ENCODE data around the gene TIMM21.

TIMM21 gene

DNA sequence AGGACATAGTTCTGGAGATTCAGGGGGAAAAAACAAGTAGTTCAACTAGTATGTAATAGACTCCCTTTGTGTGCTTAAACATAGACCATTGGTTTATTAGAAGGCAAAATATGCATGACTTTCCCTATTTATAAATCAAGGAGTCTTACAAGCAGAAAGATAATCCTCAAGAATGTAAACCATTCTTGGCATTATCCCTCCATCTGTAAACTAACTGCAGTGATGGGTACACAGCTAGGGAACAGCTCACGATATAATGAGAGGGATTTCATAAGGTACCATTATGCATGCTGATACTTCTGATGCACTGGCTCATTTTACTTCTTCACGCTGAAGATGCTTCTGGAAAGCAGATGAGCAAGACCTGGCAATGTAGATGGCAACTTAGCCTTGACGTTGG, 1.6 kb upstream of the TIMM21 start:
- DNase-seq = no peak

DNA sequence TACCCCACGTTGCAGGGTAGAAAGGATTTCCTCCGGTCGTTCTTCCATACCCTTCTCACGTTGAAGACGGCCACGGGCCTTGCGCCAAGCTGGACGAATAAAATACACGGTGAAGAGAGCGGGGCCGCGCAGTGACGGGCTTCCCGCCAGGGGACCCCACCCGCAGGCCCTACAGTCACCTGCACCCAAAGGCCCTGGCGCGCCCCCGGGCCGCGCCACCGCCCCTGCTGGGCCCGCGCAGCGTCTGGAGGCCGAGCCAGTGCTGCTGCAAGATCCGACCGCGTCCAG, 888 bp upstream of the TIMM21 start:
- DNase-seq = no peak

- no peak for DNase-seq
These were observed 284 bp downstream of the TIMM21 start for GRCh38 chr18:74148543-74149070.

DNA sequence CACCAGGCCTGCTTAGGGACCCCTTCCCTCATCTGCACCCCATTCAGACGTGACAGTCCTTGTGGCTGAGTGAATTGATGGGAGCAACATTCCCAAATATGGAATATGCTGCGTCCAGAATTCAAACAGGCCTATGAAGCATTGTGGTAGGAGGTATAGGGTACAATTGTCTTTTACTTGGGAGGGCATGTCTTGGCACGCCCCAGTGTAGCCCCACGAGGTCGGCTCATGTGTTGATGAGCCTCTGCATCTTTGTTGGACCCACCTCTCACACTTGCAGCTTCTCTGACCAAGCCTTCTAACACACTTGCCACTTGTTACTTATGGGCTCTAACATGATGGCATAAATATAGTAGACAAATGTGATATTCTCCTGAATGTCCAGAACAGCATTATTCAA, 1.6 kb downstream of the TIMM21 start:
- no peak for DNase-seq

GRCh38 chr18:74152270-74152669, 3.9 kb downstream of the TIMM21 start:
- no peak for DNase-seq

GRCh38 chr18:74152857-74153256, 4.5 kb downstream of the TIMM21 start:
- no peak for DNase-seq

DNA sequence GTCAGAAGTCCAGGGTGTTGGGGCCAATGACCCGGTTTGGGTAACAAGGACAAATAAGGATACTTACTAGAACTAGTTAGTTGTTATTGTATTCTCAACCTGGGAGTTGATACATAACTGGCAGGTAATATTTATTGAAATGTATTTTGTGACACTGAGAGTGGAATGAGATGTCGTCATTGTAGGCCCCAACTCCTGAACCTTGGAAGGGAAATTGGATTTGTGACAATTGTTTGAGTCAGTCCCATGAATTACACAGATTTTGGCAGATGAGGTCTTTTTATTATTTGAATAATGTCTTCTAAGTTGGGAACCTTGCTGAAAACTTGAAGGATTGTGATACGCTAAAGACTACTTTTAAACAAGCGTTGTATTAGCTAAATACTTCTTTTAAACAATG, 5.1 kb downstream of the TIMM21 start:
- no peak for DNase-seq

DNA sequence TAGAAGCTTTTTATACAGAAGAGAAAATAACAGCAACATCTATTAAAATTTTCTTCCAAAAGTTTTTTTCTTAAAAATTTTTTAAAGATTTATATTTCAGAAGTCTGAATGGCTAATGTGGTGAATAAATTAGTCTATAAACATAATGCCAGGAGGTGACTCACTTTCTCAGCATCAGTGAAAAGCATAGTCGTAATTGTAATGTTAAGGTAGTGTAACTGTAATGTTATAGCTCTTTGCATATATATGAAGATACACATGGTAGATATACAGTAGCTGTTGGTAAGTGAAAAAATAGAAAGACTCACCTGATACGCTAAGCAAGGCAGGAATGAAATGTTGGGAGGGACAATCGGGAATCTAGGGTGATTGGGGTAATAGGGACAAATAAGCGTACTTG, 5.5 kb downstream of the TIMM21 start:
- no peak for DNase-seq

GRCh38 chr18:74154716-74155115, 6.4 kb downstream of the TIMM21 start:
- no peak for DNase-seq

- no peak for DNase-seq
These were observed 7.0 kb downstream of the TIMM21 start for GRCh38 chr18:74155276-74155675.

- no peak for DNase-seq
These were observed 14.8 kb downstream of the TIMM21 start for GRCh38 chr18:74163019-74163660.

DNA sequence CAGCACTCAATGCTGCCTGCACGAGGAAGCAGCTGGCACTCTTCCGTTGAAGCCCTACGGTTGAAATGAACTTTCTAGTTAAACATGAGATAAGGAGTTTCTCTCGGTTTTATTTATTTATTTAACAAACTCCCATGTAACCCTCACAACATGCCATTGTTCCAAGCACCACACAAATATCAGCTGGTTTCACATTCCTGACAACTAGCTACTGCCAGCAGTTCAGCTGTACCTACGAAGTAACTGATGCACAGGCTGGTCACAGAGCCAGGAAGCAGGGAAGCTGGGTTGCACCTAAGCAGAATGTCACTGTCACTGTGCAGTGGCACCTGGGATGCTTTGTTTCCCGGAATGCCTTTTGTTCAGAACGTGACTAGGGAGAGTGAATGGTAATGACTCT, 18.1 kb downstream of the TIMM21 start:
- no peak for DNase-seq

DNA sequence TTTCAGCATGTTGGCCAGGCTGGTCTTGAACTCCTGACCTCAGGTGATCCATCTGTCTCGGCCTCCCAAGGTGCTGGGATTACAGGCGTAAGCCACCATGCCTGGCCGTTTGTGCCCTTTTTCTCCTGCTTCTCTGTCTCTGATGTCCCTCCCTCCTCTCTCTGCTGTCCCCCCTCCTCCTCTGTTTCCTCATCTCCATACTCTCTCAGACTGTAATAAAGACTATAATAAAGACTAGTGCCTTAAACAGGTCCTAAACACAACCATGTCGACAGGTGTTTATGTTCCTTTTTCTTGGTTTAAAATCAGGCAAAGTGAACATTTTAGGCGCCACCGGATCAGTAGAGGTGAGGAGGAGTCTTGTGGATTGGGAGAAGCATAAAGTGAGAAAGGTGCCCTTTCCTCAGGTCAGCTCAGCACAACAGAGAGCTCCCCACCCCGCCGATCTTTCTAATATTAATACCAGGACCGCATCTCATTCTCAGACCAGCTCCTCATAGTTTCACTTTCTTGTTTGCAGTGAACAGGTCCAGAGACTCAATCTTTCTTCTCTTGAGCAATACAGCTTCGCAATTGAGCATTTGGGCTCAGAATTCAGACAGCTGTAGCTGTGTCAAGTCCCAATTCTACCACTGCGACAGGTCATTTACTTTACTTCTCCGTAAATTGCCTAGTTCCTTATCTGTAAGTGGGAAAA, 23.7 kb downstream of the TIMM21 start:
- no peak for DNase-seq

- DNase-seq = no peak
These were observed 24.5 kb downstream of the TIMM21 start for GRCh38 chr18:74172697-74173433.

GRCh38 chr18:74173434-74173750, 25.1 kb downstream of the TIMM21 start:
- no peak for DNase-seq

DNA sequence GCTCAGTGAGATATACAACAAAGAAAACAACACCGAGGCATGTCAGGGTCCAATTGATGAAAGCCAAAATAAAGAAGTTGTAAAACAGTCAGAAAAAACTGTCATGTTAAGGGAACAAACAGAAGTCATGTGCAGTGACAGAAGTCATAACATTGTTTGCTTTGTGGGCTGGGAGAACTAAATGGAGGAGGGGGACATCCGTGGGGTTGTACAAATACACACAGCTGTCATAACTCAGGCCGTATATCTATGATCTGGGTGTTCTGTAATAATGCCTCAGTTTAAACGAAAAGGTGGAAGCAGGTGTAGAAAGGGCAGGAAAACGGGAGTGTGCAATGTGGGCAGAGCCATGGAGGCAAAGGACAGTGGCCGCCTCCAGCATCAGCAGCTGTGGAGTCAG, 27.3 kb downstream of the TIMM21 start:
- DNase-seq = no peak

GRCh38 chr18:74178884-74179283, 30.6 kb downstream of the TIMM21 start:
- no peak for DNase-seq

GRCh38 chr18:74179623-74180199, 31.4 kb downstream of the TIMM21 start:
- no peak for DNase-seq

DNA sequence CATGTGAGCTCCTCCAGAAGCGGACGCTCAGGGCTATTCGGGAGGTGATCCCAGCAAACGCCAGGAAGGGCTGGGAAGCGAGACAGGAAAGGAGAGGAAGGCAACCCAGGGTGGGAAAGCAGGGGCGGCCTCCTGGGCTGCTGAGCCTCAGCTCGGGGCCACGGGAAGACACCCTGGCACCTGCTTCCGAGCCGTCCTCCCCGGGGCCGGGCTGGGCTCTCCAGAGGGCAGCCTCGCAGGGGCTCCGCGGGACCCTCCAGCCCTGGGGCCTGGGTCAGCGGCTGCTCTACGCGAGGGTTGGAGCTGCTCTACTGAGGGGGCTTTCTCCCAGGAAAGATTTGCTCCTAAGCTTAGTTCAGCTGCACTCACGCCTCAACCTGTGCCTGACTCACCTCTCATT, 34.0 kb downstream of the TIMM21 start:
- DNase-seq = no peak

DNA sequence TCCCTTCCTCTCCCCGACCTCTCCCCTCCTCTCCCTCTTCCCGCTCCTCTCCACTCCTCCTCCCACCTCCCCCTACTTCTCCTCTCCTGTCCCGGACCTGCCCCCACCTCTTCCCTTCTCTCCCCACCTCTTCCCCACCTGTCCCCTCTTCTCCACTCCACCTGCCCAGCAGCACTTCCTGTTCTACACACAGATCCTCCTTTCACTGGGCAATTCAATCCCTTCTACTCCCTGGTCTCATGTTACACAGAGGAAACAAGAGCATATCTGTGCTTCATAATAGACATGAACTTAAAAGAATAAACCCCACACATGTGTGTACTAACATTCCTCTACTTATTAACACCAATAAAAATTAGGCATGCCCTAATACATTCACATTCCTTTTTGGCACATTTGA, 34.8 kb downstream of the TIMM21 start:
- no peak for DNase-seq

- no peak for DNase-seq
These were observed 36.6 kb downstream of the TIMM21 start for GRCh38 chr18:74184875-74185274.

DNA sequence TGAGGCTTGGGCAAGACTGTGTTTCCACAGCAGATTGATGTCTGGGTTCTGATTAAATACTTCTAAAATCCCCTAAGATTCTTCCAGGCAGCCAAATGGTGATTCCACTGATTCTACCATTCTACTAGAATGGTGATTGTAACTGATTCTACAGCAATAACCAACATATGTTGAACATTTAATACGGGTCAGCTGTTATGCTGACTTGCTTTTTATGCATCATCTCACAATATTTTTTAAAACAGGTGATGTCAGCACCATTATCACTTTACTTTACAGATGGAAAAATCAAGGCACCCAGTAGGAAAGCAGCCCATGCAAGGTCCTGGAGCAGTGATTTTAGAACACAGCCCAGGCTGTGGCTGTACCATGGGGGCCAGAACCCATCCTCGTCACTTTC, 37.5 kb downstream of the TIMM21 start:
- no peak for DNase-seq

GRCh38 chr18:74186661-74187060, 38.3 kb downstream of the TIMM21 start:
- no peak for DNase-seq
